ENCODE results near the gene SDK2.

SDK2 gene

GRCh38 chr17:73584049-73584448 is 60.2 kb downstream of the SDK2 start:
- DNase-seq (ENCODE audit: low read depth): no peak
- H3K4me3 ChIP-seq (ENCODE audit: low read length): no peak overlapping the region
- TF ChIP-seq CTCF (conservative IDR thresholded peaks at IDR 0.05; ENCODE audit: low read length): no peak

- TF ChIP-seq CTCF (conservative IDR thresholded peaks at IDR 0.05; ENCODE audit: low read length): no peak
- DNase-seq (ENCODE audit: low read depth): no peak
- no peak overlapping the region for H3K4me3 ChIP-seq (ENCODE audit: low read length)
These were observed 61.4 kb downstream of the SDK2 start for GRCh38 chr17:73582821-73583220.

GRCh38 chr17:73582359-73582758 is 61.9 kb downstream of the SDK2 start:
- no peak for DNase-seq (ENCODE audit: low read depth)
- H3K4me3 ChIP-seq (ENCODE audit: low read length): no peak overlapping the region
- TF ChIP-seq CTCF (conservative IDR thresholded peaks at IDR 0.05; ENCODE audit: low read length): no peak

- no peak for TF ChIP-seq CTCF (conservative IDR thresholded peaks at IDR 0.05; ENCODE audit: low read length)
- DNase-seq (ENCODE audit: low read depth): no peak
- no peak overlapping the region for H3K4me3 ChIP-seq (ENCODE audit: low read length)
These were observed 62.9 kb downstream of the SDK2 start for GRCh38 chr17:73581379-73581778.

GRCh38 chr17:73580073-73580710 is 64.1 kb downstream of the SDK2 start:
- no peak for DNase-seq (ENCODE audit: low read depth)
- no peak for TF ChIP-seq CTCF (conservative IDR thresholded peaks at IDR 0.05; ENCODE audit: low read length)
- no peak overlapping the region for H3K4me3 ChIP-seq (ENCODE audit: low read length)

- no peak for TF ChIP-seq CTCF (conservative IDR thresholded peaks at IDR 0.05; ENCODE audit: low read length)
- DNase-seq (ENCODE audit: low read depth): no peak
- no peak overlapping the region for H3K4me3 ChIP-seq (ENCODE audit: low read length)
These were observed 67.6 kb downstream of the SDK2 start for GRCh38 chr17:73576556-73577098.

- TF ChIP-seq CTCF (conservative IDR thresholded peaks at IDR 0.05; ENCODE audit: low read length): no peak
- H3K4me3 ChIP-seq (ENCODE audit: low read length): no peak overlapping the region
- DNase-seq (ENCODE audit: low read depth): no peak
These were observed 68.6 kb downstream of the SDK2 start for GRCh38 chr17:73575470-73576221.
